Measurements from ENCODE around the gene CAST.

Gene CAST

GRCh38 chr5:96648593-96648992, 13.6 kb upstream of the CAST start:
- no peak for DNase-seq

GRCh38 chr5:96649251-96649662, 12.9 kb upstream of the CAST start:
- DNase-seq = no peak

- no peak for DNase-seq
These were observed 12.3 kb upstream of the CAST start for GRCh38 chr5:96649681-96650540.

DNA sequence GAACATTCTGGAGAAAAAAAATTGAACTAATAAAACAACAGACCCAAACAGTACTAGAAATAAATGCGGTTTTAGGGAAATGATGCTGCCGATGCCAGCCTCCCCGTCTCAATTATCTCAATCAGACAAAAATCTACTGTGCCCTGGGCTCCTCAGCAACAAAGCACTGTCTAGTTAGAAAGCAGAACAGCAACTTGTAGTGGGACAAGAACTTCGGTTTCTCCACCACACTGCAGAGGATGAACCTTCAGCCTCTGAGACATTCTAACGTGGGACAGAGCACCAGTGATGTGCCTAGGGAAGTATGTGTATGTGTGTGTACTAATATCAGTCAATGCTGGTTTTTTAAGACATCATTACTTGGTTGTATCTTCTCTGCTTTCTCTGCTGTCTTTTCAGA, 11.1 kb upstream of the CAST start:
- DNase-seq = no peak

DNA sequence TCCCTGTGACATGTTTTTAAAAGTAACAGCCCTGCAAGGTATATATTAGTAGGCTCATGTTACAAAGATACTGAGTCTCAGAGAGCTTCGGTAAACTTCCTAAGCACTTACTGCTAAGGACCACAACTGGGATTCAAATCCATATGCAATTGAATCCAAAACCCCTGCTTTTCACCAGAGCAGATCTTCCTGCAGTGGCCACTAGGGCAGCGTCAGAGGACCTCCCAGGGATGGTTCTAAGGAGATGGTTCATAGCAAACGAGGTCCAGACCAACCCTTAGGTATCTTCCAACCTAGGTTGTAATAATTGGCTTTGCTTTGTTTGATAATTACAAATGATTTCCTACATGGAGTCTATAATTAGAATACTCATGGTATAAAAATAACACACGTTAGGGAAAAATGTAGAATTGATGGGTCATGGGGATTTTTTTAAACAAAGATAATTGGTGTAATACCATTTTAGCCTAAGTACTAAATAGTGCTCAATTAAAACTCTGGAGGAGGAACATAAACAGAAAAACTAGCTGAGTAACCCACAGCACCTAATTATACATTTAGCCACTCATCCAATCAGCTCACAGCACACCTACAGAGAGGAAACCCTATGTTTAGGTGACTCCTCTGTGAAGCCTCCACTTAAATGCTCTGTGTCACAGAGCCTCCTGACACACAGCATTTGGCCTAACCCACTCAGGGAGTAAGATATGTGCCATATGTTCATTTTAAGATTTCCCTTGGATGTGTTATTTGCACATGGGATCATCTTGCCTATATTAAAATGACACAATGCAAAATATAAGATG, 10.0 kb upstream of the CAST start:
- peak in 1 of 2 experiments; percentile 24 for DNase-seq

- no peak for DNase-seq
These were observed 9.3 kb upstream of the CAST start for GRCh38 chr5:96652769-96653454.

DNA sequence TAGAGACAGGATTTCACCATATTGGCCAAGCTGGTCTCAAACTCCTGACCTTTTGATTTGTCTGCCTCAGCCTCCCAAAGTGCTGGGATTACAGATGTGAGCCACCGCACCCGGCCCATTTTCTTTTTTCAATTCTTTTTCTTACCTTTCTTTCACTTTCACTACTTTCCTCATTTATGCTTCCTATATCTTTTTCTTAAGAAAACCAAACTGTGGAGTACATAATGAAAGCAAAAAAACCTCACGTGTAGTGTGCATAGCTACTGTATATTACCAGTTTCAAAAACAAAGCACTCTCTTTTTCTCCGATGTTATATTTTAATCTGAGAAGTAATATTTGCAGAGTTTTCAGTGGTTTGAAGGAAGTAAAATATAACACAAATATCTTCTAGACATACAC, 8.0 kb upstream of the CAST start:
- no peak for DNase-seq

- no peak for DNase-seq
These were observed 7.1 kb upstream of the CAST start for GRCh38 chr5:96655085-96655484.

DNA sequence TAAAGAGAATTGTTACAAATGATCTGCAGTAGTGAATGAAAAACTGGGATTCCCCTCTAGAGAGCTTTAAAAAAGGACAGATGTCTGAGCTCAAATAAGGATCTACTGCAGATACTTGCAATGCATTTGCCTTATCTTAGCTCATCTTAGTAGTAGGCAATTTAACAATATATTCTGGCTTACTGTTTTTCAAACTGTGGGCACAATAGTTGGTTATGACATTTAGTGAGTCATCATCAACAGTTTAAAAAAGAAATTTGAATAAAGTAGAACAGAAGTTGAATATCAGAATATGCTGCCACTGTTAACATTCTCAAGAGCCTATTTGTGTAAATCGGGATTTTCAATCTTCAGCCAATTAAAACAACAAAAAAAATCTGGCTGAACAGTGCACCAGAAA, 6.7 kb upstream of the CAST start:
- no peak for DNase-seq

GRCh38 chr5:96657068-96657467, 5.1 kb upstream of the CAST start:
- DNase-seq = peak; percentile 79 to 97

- no peak for DNase-seq
These were observed 3.9 kb upstream of the CAST start for GRCh38 chr5:96658272-96658671.

DNA sequence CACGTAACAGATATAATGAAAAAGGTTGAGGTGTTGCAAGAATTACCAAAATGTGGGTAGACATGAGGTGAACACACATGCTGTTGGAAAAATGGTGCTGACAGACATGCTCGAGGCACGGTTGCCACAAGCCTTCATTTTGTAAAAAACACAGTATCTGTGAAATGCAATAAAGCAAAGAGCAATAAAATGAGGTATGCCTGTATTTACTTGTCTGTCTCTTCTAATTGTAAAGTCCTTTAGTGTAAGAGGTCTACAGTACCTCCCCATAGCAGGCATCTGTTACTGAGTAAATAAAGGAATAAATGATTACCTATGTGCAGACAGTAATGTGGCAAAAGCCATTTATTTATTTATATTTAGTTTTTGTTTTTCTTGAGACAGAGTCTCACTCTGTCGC, 3.0 kb upstream of the CAST start:
- no peak for DNase-seq

DNA sequence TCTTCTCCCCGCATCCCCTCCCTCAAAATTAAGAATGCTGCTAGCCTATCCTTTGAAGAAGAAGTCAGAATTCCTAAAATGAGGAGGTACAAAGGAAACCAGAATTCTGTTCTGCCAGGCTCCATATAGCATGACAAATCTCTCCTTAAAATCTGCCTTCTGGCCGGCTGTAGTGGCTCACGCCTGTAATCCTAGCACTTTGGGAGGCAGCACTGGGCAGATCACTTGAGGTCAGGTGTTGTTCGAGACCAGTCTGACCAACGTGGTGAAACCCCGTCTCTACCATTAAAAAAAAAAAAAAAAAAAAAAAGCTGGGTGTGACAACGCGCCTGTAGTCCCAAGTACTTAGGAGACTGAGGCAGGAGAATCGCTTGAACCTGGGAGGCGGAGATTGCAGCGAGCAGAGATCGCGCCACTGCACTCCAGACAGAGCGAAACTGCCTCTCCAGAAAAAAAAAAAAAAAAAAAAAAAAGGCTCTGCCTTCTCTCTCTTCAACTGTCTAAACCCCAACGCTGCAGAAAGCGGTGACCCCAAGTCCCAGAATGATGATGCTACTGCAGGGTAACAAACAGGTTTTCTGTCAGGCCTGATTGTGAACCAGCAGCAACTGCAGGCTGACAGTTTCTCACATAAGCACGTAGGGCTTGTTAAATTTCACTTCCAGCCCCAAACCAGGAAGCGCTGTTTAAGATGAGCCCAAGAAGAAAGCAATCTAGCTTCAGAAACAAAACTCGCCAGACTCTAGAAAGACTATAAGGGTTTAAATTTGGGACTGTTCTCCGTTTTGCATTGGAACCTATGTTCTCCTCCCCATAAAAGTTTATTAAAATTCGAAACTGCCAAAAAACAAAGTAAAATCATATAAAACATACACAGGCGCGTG, 963 bp upstream of the CAST start:
- no peak for DNase-seq

DNA sequence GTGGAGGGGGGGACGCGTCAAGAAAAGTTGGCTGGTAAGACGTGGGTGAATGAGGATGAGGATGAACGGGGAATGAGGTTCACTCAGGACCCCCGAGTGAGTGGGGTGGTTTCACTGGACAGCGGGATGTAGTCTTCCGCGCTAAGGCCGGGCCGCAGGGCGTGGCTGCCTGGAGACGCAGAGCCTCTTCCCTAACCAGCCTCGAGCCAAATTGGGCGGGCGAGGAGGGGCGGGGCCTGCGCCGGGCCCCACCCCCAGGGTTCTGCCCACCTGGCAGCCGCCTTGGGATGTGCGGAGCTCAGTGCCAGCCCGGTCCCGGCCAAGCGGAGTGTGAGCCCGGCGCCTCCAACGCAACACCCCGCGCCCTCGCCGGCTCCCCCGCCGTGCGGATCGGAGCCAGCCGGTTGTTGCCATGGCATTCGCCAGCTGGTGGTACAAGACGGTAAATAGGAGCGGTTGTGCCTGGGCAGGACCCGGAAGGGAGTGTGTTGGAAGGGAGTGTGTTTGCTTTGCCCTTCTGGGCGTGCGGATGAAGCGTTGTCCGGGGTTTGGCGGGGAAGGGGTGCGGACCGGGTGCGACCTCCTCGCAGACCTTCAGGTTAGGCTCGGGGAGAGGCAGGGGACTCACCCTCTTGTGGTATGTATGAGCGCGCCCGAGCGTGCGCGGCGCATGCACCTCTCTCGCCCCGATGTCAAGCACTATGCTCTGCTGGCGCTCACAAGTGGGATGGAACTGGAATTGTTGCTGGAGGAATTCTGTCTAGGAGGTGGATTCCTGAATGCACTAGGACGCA, 746 bp downstream of the CAST start:
- DNase-seq = peak; percentile 65 to 92

GRCh38 chr5:96663608-96664007, 1.4 kb downstream of the CAST start:
- no peak for DNase-seq

- no peak for DNase-seq
These were observed 2.5 kb downstream of the CAST start for GRCh38 chr5:96664669-96665068.

- DNase-seq = no peak
These were observed 6.5 kb downstream of the CAST start for GRCh38 chr5:96668725-96669124.

DNA sequence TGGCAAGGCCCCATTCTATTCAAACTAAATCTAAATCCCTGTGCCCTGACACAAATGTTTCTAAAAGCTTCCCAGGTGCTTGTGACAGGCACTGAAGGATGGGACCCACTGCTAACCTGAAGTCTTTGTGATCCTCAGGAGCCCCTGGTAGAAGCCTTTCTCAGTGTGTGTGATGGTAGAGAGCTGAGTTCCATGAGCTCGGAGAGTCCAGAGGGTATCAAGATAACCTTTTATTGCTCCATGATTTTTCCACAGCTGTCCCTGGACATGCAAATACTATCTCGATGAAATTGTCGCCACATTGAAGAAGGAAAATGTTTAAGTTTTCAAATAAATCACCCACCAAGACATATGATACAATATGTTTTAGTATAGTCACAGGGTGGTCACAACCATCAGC, 7.7 kb downstream of the CAST start:
- no peak for DNase-seq

GRCh38 chr5:96671441-96671840, 9.3 kb downstream of the CAST start:
- DNase-seq = no peak

DNA sequence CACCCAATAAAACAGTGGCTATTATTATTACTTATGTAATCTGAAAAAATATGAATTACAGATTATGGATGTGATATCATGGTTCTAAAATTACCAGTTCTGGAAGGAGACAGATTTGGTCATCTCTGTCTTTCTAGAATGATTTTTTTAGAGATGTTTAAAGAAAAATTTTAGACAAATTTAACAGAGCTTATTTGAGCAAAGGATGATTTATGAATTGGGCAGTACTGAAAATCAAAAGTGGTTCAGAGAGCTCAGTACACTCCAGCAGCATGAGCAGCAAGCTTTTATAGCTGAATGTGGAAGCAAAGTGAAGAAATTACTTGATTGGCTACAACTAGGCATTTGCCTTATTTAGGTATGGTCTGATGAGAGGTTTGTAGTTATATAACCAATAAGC, 11.0 kb downstream of the CAST start:
- DNase-seq = no peak

DNA sequence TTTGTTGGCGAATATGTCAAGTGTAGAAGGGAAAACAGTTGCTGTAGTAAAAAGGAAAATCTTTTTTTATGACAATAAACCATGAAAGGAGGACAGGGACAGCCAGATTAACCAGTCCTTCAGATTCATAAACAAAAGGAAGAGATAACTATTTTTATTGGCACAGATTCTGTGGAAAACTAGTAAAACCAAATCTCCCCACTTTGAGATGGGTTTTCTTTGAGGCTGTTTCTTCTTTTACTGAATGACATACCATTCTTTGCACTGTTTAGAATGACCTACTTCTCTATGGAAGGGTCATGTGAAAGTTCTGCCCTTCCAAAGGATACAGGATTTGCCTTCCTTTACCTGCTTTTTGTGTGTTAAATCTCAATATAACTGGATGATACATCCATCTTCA, 13.7 kb downstream of the CAST start:
- no peak for DNase-seq

DNA sequence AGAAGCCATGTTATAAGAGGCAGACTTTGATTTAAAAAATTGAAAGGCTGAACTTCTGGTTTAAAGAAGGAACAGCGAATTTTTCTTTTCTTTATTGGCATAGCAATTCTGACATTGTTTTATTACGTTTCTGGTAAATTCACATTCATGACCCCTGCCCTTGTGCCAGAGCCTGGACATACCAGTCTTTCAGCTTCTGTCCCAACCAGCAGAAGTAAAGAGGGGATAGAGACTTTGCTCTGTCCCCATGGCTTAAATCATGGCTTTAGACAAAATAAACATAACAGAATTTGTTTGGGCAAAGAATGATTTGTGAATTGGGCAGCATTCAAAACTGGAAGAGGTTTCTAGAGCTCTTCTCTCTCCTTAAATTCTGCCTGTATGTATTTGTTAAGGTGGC, 15.3 kb downstream of the CAST start:
- no peak for DNase-seq
